Spleen (tissue), 7 donors: ENCODE data around the gene NCAPH2.

Source experiments
- POLR2A ChIP-seq, 3 donors: fragments of 450-650 bp; IDR thresholded peaks; one replicate each; pipeline ENCODE4 v1.5.1; 2017; ENCODE audit warnings: antibody characterized with exemption in 3 of 3, mild to moderate bottlenecking in 1 of 3
- TF ChIP-seq, protein P1 (sequence below), 11 experiments: fragments of 200-600 bp in 7 of 11; fragments of 450-650 bp in 4 of 11; sonication (generic) in 4 of 11; IDR thresholded peaks in 8 of 11; conservative IDR thresholded peaks in 3 of 11; 1 replicate in 7 of 11; 2 replicates in 4 of 11; pipeline versions ENCODE4 v1.4.0 to v1.8.0; 2016 to 2021; ENCODE audit warnings: antibody characterized with exemption in 11 of 11, inconsistent platforms in 4 of 11, mild to moderate bottlenecking in 1 of 11
- donor health status: DM: no; HTN: no; CAD: no; lungs with moderate emphysema.
- donor health status: DM: no; HTN: no; CAD: no.
- donor health status: DM: no; HTN: no; CAD: no.

DNA sequence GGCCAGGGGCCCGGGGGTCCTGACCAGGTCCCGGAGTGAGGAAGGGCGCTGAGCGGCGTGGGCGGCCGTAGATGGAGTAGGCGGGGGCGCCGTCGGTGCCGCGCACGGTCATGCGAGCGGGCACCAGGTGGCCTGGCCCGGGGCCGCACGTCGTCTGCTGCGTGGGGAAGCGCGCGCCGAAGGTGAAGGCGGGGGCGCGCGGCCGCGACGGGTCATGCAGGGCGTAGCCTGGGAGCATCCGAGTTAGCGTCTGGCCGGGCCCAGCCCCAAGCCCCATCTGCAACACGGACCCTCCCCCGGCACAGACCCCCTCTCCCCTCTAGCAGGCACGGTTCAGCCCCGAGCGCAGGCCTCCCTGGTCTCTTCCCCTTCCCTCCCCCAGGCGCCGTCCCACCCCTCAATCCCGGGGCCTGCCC is 23.5 kb downstream of the NCAPH2 start:
- TF ChIP-seq, protein P1, sequence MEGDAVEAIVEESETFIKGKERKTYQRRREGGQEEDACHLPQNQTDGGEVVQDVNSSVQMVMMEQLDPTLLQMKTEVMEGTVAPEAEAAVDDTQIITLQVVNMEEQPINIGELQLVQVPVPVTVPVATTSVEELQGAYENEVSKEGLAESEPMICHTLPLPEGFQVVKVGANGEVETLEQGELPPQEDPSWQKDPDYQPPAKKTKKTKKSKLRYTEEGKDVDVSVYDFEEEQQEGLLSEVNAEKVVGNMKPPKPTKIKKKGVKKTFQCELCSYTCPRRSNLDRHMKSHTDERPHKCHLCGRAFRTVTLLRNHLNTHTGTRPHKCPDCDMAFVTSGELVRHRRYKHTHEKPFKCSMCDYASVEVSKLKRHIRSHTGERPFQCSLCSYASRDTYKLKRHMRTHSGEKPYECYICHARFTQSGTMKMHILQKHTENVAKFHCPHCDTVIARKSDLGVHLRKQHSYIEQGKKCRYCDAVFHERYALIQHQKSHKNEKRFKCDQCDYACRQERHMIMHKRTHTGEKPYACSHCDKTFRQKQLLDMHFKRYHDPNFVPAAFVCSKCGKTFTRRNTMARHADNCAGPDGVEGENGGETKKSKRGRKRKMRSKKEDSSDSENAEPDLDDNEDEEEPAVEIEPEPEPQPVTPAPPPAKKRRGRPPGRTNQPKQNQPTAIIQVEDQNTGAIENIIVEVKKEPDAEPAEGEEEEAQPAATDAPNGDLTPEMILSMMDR (IDR thresholded peaks at IDR 0.05 in 8 of 11, conservative IDR thresholded peaks at IDR 0.05 in 3 of 11): peak in 1 of 11 experiments; percentile 34
- TF ChIP-seq POLR2A (IDR thresholded peaks at IDR 0.05): peak; percentile 53 to 66 (median 65)
